Muscle layer of colon (tissue), 2 donors: ENCODE measurements around the gene SLC1A7.

Experiments used
- H3K27ac ChIP-seq: one replicate; pipeline ENCODE4 v1.7.0; 2013; ENCODE audit warnings: low read depth, mild to moderate bottlenecking, low read length, moderate library complexity
- H3K27me3 ChIP-seq, 2 donors: one replicate each; pipeline ENCODE4 v1.7.0; 2013; ENCODE audit warnings: low read length in 2 of 2, mild to moderate bottlenecking in 2 of 2; ENCODE audit not compliant: insufficient read depth in 2 of 2, control insufficient read depth in 1 of 2
- H3K36me3 ChIP-seq: one replicate; pipeline ENCODE4 v1.7.0; 2013; ENCODE audit warnings: mild to moderate bottlenecking, low read length; ENCODE audit not compliant: insufficient read depth
- H3K4me1 ChIP-seq: one replicate; pipeline ENCODE4 v1.7.0; 2013; ENCODE audit warnings: mild to moderate bottlenecking, low read length; ENCODE audit not compliant: insufficient read depth
- H3K4me3 ChIP-seq, 2 donors: one replicate each; pipeline ENCODE4 v1.7.0; 2013; ENCODE audit warnings: low read length in 2 of 2, low read depth in 1 of 2, mild to moderate bottlenecking in 1 of 2, moderate library complexity in 1 of 2
- H3K9ac ChIP-seq: one replicate; pipeline ENCODE4 v1.7.0; 2013; ENCODE audit warnings: low read length
- H3K9me3 ChIP-seq: one replicate; pipeline ENCODE4 v1.7.0; 2013; ENCODE audit warnings: mild to moderate bottlenecking, low read length
- donor health status: abdominal sarcoma.
- donor health status: Adenocarcinoma of cecum.

Gene SLC1A7

DNA sequence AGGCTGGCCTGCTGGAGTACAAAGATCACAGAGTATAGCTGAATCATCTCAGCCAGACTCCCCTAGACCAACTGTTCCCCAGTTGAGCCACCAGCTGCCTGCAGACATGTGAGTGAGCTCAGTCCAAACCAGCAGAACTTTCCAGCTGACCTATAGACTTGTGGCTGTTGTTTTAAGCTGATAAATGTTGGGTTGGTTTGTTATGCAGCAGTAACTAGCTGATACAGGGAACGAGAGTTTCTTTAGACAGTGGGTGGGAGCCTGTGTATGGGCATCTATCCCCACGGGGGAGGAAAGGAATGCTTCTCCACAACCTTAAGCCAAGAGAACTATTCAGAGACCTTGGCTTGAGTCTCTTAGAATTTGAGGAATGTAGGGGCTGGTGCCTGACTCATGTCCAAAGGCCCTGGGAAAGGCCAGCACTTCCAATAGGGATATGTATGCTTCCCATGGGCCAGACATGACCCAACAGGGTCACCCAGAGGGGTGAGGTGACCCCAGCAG, 30.1 kb downstream of the SLC1A7 start:
- H3K36me3 ChIP-seq, result no peaks in the 10 kb centered on the region
- H3K27ac ChIP-seq, result no peak overlapping the region
- H3K9ac ChIP-seq, result no peak overlapping the region
- no peak overlapping the region for H3K4me3 ChIP-seq
- H3K27me3 ChIP-seq, result no peaks in the 10 kb centered on the region
- H3K9me3 ChIP-seq, result no peaks in the 10 kb centered on the region
- H3K4me1 ChIP-seq, result peaks cover 36% of the 10 kb centered on the region

- H3K36me3 ChIP-seq, result no peaks in the 10 kb centered on the region
- H3K27me3 ChIP-seq, result no peaks in the 10 kb centered on the region
- H3K4me3 ChIP-seq, result no peak overlapping the region
- H3K9ac ChIP-seq, result no peak overlapping the region
- no peak overlapping the region for H3K27ac ChIP-seq
- no peaks in the 10 kb centered on the region for H3K9me3 ChIP-seq
- peaks cover 36% of the 10 kb centered on the region for H3K4me1 ChIP-seq
Measured at GRCh38 chr1:53111693-53112092, 30.7 kb downstream of the SLC1A7 start.

- no peak overlapping the region for H3K9ac ChIP-seq
- no peaks in the 10 kb centered on the region for H3K9me3 ChIP-seq
- H3K36me3 ChIP-seq, result no peaks in the 10 kb centered on the region
- H3K27ac ChIP-seq, result no peak overlapping the region
- no peaks in the 10 kb centered on the region for H3K27me3 ChIP-seq
- H3K4me3 ChIP-seq, result no peak overlapping the region
- H3K4me1 ChIP-seq, result peaks cover 36% of the 10 kb centered on the region
Measured at GRCh38 chr1:53111073-53111556, 31.3 kb downstream of the SLC1A7 start.

DNA sequence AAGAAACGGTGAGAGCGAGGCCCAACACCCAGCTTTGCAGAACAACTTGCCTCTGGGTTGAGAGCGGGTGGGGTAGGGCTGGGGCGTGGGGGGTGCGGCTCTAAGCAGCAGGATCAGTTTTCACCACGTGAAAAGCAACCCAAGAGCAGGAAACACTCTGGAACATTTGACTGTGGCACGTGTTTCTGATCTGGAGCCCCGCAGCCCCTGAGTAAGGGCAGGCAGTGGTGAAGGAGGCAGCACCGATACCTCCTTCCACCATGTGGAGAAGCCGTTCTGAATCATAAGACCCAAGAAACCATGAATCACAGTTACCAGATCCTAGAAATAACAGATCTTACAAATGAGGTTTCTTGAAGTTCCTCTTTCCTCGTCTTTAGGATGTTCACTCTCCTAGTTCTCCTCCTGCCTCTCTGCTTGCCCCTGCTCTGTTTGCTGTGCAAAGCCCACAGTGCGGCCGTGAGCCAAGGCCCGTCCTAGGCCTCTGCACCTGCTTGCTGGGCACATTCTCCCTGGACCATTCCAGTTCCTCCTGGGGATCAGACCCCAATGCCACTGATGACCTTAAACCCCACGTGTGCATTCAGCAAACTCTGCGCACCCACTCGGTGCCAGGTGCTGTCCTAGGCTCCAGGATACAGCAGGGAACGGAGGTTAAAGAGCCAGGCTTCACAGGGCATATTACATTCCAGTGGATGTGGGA, 31.9 kb downstream of the SLC1A7 start:
- H3K36me3 ChIP-seq, result no peaks in the 10 kb centered on the region

DNA sequence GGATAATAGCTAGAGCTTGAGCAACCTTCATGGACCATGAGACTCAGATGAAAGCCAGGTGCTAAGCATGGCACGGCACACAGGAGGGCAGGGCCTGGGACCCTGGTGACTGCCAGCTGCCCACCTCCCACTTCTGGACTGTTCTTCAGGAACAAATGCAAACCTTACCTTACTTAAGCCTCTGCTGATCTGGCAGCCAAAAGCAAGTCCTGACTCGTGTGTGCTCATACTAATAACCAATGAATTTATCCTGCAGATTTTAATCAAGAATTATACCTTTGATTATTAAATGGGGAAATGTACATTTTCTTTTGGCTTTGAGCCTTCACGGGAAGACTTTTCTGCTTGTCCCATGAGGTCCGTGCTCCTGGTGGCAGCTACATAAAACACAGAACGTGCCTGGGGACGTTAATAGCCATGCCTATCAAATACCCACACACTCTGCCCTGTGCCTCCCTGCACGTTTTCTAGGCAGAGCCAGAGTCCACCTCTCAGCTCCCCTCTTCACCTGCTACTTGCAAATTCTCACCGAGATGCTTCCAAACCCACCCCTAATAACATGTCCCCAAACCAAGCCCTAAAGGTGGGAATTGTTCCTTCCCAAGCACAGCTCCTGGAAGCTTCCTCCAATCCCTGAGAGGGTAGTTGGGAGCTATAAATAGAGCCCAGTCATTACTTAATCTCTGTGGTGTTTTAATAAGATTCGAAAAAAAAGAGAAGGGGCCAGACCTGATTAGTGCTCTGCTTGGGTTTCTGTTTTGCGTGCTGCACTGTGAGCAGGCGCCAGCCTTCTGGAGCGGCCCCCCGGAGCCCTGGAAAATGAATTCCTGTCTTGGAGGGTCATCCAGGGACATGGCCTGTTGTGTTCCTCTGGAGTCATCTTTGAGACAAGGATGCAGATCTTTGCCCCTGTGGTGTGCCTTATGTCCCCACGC, 33.5 kb downstream of the SLC1A7 start:
- Histone ChIP-seq H3K36me3 (no peaks in the 10 kb centered on the region), H3K27ac (no peak overlapping the region), H3K27me3 (no peaks in the 10 kb centered on the region), H3K9ac (no peak overlapping the region), H3K4me3 (peak overlapping the region in 1 of 2 donors; percentile 19), H3K9me3 (no peaks in the 10 kb centered on the region), H3K4me1 (peaks cover 45% of the 10 kb centered on the region)

More for the DNA sequence above, 31.9 kb downstream of the SLC1A7 start:
- H3K4me3 ChIP-seq, result no peak overlapping the region
- H3K9ac ChIP-seq, result no peak overlapping the region
- no peaks in the 10 kb centered on the region for H3K9me3 ChIP-seq
- no peak overlapping the region for H3K27ac ChIP-seq
- H3K27me3 ChIP-seq, result no peaks in the 10 kb centered on the region
- H3K4me1 ChIP-seq, result peaks cover 36% of the 10 kb centered on the region

DNA sequence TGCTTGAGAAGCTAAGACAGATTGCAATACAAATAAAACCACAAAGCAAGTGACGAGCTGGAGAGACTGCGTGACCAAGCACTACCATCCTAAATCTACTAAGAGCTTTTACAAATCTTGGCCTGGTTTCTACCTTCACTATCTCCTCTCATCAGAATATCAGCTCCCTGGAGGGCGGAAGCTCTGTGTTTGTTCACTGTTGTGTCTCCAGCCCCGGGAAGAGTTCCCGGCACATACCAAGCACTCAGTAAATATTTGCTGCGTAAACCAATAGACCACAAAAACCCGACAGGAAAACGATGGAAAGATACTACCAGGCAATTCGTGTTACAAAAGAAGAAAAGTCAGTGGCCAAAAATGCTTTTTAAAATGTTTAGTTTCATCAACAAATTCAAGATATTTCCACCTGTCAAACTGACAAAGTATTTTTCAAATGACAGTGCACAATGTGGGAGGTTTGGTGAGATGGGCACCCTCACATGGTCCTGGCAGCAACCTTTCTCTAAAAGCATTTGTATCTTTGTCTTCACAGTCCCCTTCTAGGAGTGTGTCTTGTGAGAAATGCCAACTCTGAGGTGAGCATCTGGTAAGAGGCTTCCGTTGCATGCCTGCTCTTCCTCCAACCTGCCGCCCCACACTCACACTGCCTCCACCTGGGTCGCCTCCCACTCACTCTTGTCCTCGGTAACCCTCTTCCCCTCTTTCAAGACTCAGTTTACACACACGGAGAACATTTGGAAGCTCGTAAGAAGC, 34.7 kb downstream of the SLC1A7 start:
- Histone ChIP-seq H3K27me3 (no peaks in the 10 kb centered on the region), H3K36me3 (no peaks in the 10 kb centered on the region), H3K4me1 (peaks cover 46% of the 10 kb centered on the region), H3K4me3 (no peak overlapping the region), H3K27ac (no peak overlapping the region), H3K9ac (no peak overlapping the region), H3K9me3 (no peaks in the 10 kb centered on the region)

GRCh38 chr1:53107090-53107489, 35.3 kb downstream of the SLC1A7 start:
- Histone ChIP-seq H3K27ac (no peak overlapping the region), H3K4me3 (no peak overlapping the region), H3K4me1 (peaks cover 42% of the 10 kb centered on the region), H3K27me3 (no peaks in the 10 kb centered on the region), H3K36me3 (no peaks in the 10 kb centered on the region), H3K9ac (no peak overlapping the region), H3K9me3 (no peaks in the 10 kb centered on the region)

- H3K27me3 ChIP-seq, result no peaks in the 10 kb centered on the region
- H3K9ac ChIP-seq, result no peak overlapping the region
- H3K27ac ChIP-seq, result no peak overlapping the region
- no peaks in the 10 kb centered on the region for H3K9me3 ChIP-seq
- H3K36me3 ChIP-seq, result no peaks in the 10 kb centered on the region
- H3K4me3 ChIP-seq, result no peak overlapping the region
- peaks cover 21% of the 10 kb centered on the region for H3K4me1 ChIP-seq
Measured at GRCh38 chr1:53104289-53104913, 38.0 kb downstream of the SLC1A7 start.

DNA sequence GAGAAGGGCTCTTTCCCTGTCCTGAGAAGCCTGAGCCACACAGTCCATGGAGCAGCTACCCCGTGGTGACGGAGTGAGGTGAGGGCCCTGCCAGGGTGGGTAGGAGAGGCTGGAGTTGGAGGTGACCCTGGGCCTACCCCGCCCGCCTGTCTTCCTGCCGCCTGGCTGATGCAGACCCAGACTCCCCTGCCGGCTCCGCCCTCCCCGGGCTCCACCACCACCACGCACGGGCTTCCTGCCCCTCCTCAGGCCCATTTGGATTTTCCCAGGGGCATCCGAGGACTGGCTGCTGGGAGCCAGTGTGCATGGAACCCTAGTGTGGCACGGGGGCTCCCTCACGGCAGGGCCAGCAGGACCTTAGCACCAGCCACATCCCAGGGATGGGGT, 47.9 kb downstream of the SLC1A7 start:
- Histone ChIP-seq H3K36me3 (no peaks in the 10 kb centered on the region), H3K9me3 (no peaks in the 10 kb centered on the region), H3K9ac (no peak overlapping the region), H3K4me3 (no peak overlapping the region), H3K27me3 (no peaks in the 10 kb centered on the region), H3K27ac (no peak overlapping the region), H3K4me1 (no peaks in the 10 kb centered on the region)

DNA sequence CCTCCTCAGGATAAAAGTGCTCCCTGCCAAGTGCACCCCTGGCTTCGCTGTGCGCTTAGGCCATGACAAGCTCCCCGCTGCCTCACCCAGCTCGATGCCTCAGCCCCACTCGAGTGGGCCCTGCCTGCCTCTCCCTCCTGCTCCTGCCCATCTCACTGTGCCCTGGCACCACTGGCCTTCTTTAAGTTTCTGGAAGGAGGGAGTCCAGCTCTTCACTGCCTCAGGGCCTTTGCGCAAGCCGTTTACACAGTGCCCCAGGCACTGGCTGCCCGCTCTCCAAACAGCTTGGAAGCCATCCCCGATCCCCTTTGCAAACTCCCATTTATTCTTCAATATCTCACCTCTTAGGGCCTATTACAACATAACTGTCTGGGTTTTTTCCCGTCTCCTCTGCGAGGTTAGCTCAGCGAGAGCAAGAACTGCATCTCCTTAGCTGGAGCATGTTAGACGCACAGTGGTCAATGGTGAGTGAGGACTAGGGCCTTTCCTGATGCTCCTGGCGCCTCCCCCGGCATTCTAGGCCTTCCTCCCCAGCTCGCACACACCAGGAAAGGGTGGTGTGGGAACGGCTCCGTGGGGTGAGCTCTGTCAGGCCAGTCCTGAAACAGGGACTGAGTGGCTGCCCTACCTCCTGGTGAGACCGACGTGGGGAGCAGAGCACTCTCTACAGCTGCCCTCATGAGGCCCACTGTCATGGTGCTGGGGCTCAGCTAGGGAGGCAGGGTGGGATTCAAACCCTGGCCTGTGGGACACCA, 48.5 kb downstream of the SLC1A7 start:
- Histone ChIP-seq H3K36me3 (no peaks in the 10 kb centered on the region), H3K4me3 (no peak overlapping the region), H3K27ac (no peak overlapping the region), H3K9me3 (no peaks in the 10 kb centered on the region), H3K4me1 (no peaks in the 10 kb centered on the region), H3K9ac (no peak overlapping the region), H3K27me3 (no peaks in the 10 kb centered on the region)
